GM23338 (cell line): ENCODE data around the gene MYO16. TPM values are rescaled to one million over a fixed set of nuclear protein-coding genes. Genes with fewer than 3 reads are reported as not detected.
A peak's percentile ranks its signal among the peaks of the same experiment; 100 is the strongest.

Source experiments
- ATAC-seq: fragments of 200-7000 bp; cut with Tn5 transposase; 3 replicates; pipeline ENCODE4 v1.9.1; 2020
- DNase-seq: peaks from one replicate; pipeline ENCODE4 v3.0.0-alpha.2; 2015; ENCODE audit warnings: low spot score
- H2AFZ ChIP-seq: fragments of 200-600 bp; sonication (generic); 2 replicates; pipeline ENCODE4 v1.8.0; 2016; ENCODE audit warnings: antibody characterized with exemption, mild to moderate bottlenecking, moderate library complexity
- H3F3A ChIP-seq: fragments of 200-600 bp; sonication (generic); replicated peaks from 2 replicates; pipeline ENCODE4 v1.8.0; 2017; ENCODE audit warnings: antibody characterized with exemption, mixed run types, low read depth
- H3K27ac ChIP-seq: fragments of 200-600 bp; sonication (generic); 2 replicates; pipeline ENCODE4 v1.6.1; 2016; ENCODE audit warnings: low read depth
- H3K27me3 ChIP-seq: fragments of 200-600 bp; sonication (generic); 2 replicates; pipeline ENCODE4 v1.8.0; 2016; ENCODE audit warnings: mild to moderate bottlenecking, mixed run types, moderate library complexity; ENCODE audit not compliant: insufficient read depth
- H3K36me3 ChIP-seq: fragments of 200-600 bp; sonication (generic); 2 replicates; pipeline ENCODE4 v1.8.0; 2016; ENCODE audit warnings: mild to moderate bottlenecking; ENCODE audit not compliant: insufficient read depth
- H3K4me1 ChIP-seq: fragments of 200-600 bp; sonication (generic); 2 replicates; pipeline ENCODE4 v1.8.0; 2016; ENCODE audit warnings: mild to moderate bottlenecking, moderate library complexity; ENCODE audit not compliant: insufficient read depth
- H3K4me2 ChIP-seq: fragments of 200-600 bp; sonication (generic); 2 replicates; pipeline ENCODE4 v1.7.1; 2017; ENCODE audit warnings: mixed run types
- H3K4me3 ChIP-seq: fragments of 200-600 bp; sonication (generic); 2 replicates; pipeline ENCODE4 v1.6.1; 2016; ENCODE audit warnings: mixed run types
- H3K79me2 ChIP-seq: fragments of 200-600 bp; sonication (generic); replicated peaks from 2 replicates; pipeline ENCODE4 v1.8.0; 2017; ENCODE audit warnings: mild to moderate bottlenecking; ENCODE audit not compliant: insufficient read depth
- H3K9me2 ChIP-seq: fragments of 200-600 bp; sonication (generic); 2 replicates; pipeline ENCODE4 v1.8.0; 2017; ENCODE audit not compliant: insufficient read depth
- H4K20me1 ChIP-seq: fragments of 200-600 bp; sonication (generic); replicated peaks from 2 replicates; pipeline ENCODE4 v1.8.0; 2017; ENCODE audit warnings: mild to moderate bottlenecking; ENCODE audit not compliant: insufficient read depth
- H3K27ac Mint-ChIP-seq: 2 replicates; pipeline ENCODE4 v1.8.0; 2020; ENCODE audit warnings: inconsistent platforms, mild to moderate bottlenecking, moderate library complexity, mixed read lengths
- H3K27me3 Mint-ChIP-seq: 3 replicates; pipeline ENCODE4 v1.8.0; 2022; ENCODE audit warnings: low read depth, mild to moderate bottlenecking, moderate library complexity, mixed read lengths, inconsistent platforms; ENCODE audit not compliant: insufficient read depth, poor library complexity
- H3K36me3 Mint-ChIP-seq: 3 replicates; pipeline ENCODE4 v1.8.0; 2021; ENCODE audit warnings: low read depth, mild to moderate bottlenecking, inconsistent platforms, moderate library complexity, mixed read lengths
- H3K4me1 Mint-ChIP-seq: 3 replicates; pipeline ENCODE4 v1.8.0; 2020; ENCODE audit warnings: mild to moderate bottlenecking, inconsistent platforms, mixed read lengths
- H3K4me3 Mint-ChIP-seq: 3 replicates; pipeline ENCODE4 v1.8.0; 2021; ENCODE audit warnings: moderate library complexity, mild to moderate bottlenecking, inconsistent platforms, mixed read lengths
- H3K9me3 Mint-ChIP-seq: 3 replicates; pipeline ENCODE4 v1.8.0; 2020; ENCODE audit warnings: moderate library complexity, mild to moderate bottlenecking, inconsistent platforms, mixed read lengths
- CREB1 ChIP-seq: fragments of 250-450 bp; sonication (Bioruptor Pico); IDR thresholded peaks from 2 replicates; pipeline ENCODE4 v1.5.0; 2020; ENCODE audit warnings: low read depth, mild to moderate bottlenecking, moderate library complexity
- CTCF ChIP-seq, 2 experiments: fragments of 200-600 bp in 1 of 2; sonication (generic) in 1 of 2; conservative IDR thresholded peaks; 2 replicates each; pipeline versions ENCODE4 v1.5.1 to v1.6.1; 2016 to 2017; ENCODE audit warnings: antibody characterized with exemption in 2 of 2, low read depth in 2 of 2, mild to moderate bottlenecking in 2 of 2, moderate library complexity in 1 of 2
- EZH2 ChIP-seq: fragments of 200-600 bp; sonication (generic); IDR thresholded peaks from one replicate; pipeline ENCODE4 v1.8.0; 2017; ENCODE audit warnings: antibody characterized with exemption, mild to moderate bottlenecking, low read depth; ENCODE audit not compliant: unreplicated experiment
- EZH2phosphoT487 ChIP-seq: fragments of 200-600 bp; sonication (generic); IDR thresholded peaks from one replicate; pipeline ENCODE4 v1.8.1; 2018; ENCODE audit warnings: antibody characterized with exemption; ENCODE audit not compliant: unreplicated experiment
- JUNB ChIP-seq: IDR thresholded peaks from one replicate; pipeline ENCODE4 v1.6.1; 2016; ENCODE audit warnings: antibody characterized with exemption; ENCODE audit not compliant: unreplicated experiment
- NANOG ChIP-seq: IDR thresholded peaks from 2 replicates; pipeline ENCODE4 v1.6.1; 2016; ENCODE audit warnings: antibody characterized with exemption, borderline replicate concordance
- POLR2AphosphoS5 ChIP-seq: IDR thresholded peaks from 2 replicates; pipeline ENCODE4 v1.6.1; 2016; ENCODE audit warnings: antibody characterized with exemption, low read depth
- STAT1 ChIP-seq: IDR thresholded peaks from one replicate; pipeline ENCODE4 v1.6.1; 2016; ENCODE audit warnings: antibody characterized with exemption; ENCODE audit not compliant: unreplicated experiment
- ZNF114 ChIP-seq: fragments of 250-450 bp; sonication (Bioruptor Pico); IDR thresholded peaks from 2 replicates; pipeline ENCODE4 v1.5.0; 2020; ENCODE audit warnings: mild to moderate bottlenecking, moderate library complexity
- ZNF331 ChIP-seq: fragments of 250-450 bp; sonication (Bioruptor Pico); IDR thresholded peaks from 2 replicates; pipeline ENCODE4 v1.5.0; 2020; ENCODE audit warnings: low read depth, mild to moderate bottlenecking, moderate library complexity
- polyA plus RNA-seq: library from polyadenylated mRNA; unstranded; fragments of >200 nt; fragmentation: Nextera tagmentation; extraction: Ambion mirVana; gene quantifications from 2 replicates; pipeline ENCODE4 v1.2.1, GENCODE V29; 2016
- total RNA-seq: library from RNA; depleted of rRNA; stranded (reverse); fragments of >200 nt; shearing (Covaris generic); gene quantifications from 2 replicates; pipeline ENCODE4 v1.2.3, GENCODE V29; 2014
- TF ChIP-seq, protein P1 (sequence below): IDR thresholded peaks from 2 replicates; pipeline ENCODE4 v1.6.1; 2016; ENCODE audit warnings: antibody characterized with exemption
- TF ChIP-seq, protein P2 (sequence below): fragments of 250-450 bp; sonication (Bioruptor Pico); IDR thresholded peaks from 2 replicates; pipeline ENCODE4 v1.5.0; 2020; ENCODE audit warnings: mild to moderate bottlenecking, moderate library complexity
- TF ChIP-seq, protein P3 (sequence below): IDR thresholded peaks from one replicate; pipeline ENCODE4 v1.6.1; 2018; ENCODE audit warnings: antibody characterized with exemption; ENCODE audit not compliant: unreplicated experiment

The MYO16 gene
- total and polyA plus RNA-seq, 2 experiments from 2014 or later, result 0.10 to 0.13 TPM

- no peak overlapping the region for H3K27ac Mint-ChIP-seq
Observed at GRCh38 chr13:109206616-109207015, 577.2 kb downstream of the MYO16 start.

More at GRCh38 chr13:109206616-109207015, 577.2 kb downstream of the MYO16 start:
- H4K20me1 ChIP-seq, result no peaks in the 10 kb centered on the region
- no peak overlapping the region for H3K27ac ChIP-seq
- TF ChIP-seq NANOG (no peak), EZH2phosphoT487 (no peak), JUNB (no peak), CREB1 (CRISPR knock-in tag) (no peak), EZH2 (no peak), STAT1 (no peak), POLR2AphosphoS5 (no peak), ZNF114 (CRISPR knock-in tag) (no peak), CTCF (conservative IDR thresholded peaks at IDR 0.05; ENCODE audit: low read depth in 2 of 2) (no peak), ZNF331 (CRISPR knock-in tag) (no peak)
- TF ChIP-seq, protein P1, sequence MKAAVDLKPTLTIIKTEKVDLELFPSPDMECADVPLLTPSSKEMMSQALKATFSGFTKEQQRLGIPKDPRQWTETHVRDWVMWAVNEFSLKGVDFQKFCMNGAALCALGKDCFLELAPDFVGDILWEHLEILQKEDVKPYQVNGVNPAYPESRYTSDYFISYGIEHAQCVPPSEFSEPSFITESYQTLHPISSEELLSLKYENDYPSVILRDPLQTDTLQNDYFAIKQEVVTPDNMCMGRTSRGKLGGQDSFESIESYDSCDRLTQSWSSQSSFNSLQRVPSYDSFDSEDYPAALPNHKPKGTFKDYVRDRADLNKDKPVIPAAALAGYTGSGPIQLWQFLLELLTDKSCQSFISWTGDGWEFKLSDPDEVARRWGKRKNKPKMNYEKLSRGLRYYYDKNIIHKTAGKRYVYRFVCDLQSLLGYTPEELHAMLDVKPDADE, result no peak
- TF ChIP-seq, protein P2, sequence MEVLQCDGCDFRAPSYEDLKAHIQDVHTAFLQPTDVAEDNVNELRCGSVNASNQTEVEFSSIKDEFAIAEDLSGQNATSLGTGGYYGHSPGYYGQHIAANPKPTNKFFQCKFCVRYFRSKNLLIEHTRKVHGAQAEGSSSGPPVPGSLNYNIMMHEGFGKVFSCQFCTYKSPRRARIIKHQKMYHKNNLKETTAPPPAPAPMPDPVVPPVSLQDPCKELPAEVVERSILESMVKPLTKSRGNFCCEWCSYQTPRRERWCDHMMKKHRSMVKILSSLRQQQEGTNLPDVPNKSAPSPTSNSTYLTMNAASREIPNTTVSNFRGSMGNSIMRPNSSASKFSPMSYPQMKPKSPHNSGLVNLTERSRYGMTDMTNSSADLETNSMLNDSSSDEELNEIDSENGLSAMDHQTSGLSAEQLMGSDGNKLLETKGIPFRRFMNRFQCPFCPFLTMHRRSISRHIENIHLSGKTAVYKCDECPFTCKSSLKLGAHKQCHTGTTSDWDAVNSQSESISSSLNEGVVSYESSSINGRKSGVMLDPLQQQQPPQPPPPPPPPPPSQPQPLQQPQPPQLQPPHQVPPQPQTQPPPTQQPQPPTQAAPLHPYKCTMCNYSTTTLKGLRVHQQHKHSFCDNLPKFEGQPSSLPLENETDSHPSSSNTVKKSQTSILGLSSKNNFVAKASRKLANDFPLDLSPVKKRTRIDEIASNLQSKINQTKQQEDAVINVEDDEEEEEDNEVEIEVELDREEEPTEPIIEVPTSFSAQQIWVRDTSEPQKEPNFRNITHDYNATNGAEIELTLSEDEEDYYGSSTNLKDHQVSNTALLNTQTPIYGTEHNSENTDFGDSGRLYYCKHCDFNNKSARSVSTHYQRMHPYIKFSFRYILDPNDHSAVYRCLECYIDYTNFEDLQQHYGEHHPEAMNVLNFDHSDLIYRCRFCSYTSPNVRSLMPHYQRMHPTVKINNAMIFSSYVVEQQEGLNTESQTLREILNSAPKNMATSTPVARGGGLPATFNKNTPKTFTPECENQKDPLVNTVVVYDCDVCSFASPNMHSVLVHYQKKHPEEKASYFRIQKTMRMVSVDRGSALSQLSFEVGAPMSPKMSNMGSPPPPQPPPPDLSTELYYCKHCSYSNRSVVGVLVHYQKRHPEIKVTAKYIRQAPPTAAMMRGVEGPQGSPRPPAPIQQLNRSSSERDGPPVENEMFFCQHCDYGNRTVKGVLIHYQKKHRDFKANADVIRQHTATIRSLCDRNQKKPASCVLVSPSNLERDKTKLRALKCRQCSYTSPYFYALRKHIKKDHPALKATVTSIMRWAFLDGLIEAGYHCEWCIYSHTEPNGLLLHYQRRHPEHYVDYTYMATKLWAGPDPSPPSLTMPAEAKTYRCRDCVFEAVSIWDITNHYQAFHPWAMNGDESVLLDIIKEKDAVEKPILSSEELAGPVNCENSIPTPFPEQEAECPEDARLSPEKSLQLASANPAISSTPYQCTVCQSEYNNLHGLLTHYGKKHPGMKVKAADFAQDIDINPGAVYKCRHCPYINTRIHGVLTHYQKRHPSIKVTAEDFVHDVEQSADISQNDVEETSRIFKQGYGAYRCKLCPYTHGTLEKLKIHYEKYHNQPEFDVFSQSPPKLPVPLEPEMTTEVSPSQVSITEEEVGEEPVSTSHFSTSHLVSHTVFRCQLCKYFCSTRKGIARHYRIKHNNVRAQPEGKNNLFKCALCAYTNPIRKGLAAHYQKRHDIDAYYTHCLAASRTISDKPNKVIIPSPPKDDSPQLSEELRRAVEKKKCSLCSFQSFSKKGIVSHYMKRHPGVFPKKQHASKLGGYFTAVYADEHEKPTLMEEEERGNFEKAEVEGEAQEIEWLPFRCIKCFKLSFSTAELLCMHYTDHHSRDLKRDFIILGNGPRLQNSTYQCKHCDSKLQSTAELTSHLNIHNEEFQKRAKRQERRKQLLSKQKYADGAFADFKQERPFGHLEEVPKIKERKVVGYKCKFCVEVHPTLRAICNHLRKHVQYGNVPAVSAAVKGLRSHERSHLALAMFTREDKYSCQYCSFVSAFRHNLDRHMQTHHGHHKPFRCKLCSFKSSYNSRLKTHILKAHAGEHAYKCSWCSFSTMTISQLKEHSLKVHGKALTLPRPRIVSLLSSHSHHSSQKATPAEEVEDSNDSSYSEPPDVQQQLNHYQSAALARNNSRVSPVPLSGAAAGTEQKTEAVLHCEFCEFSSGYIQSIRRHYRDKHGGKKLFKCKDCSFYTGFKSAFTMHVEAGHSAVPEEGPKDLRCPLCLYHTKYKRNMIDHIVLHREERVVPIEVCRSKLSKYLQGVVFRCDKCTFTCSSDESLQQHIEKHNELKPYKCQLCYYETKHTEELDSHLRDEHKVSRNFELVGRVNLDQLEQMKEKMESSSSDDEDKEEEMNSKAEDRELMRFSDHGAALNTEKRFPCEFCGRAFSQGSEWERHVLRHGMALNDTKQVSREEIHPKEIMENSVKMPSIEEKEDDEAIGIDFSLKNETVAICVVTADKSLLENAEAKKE (CRISPR knock-in tag), result no peak
- TF ChIP-seq, protein P3, sequence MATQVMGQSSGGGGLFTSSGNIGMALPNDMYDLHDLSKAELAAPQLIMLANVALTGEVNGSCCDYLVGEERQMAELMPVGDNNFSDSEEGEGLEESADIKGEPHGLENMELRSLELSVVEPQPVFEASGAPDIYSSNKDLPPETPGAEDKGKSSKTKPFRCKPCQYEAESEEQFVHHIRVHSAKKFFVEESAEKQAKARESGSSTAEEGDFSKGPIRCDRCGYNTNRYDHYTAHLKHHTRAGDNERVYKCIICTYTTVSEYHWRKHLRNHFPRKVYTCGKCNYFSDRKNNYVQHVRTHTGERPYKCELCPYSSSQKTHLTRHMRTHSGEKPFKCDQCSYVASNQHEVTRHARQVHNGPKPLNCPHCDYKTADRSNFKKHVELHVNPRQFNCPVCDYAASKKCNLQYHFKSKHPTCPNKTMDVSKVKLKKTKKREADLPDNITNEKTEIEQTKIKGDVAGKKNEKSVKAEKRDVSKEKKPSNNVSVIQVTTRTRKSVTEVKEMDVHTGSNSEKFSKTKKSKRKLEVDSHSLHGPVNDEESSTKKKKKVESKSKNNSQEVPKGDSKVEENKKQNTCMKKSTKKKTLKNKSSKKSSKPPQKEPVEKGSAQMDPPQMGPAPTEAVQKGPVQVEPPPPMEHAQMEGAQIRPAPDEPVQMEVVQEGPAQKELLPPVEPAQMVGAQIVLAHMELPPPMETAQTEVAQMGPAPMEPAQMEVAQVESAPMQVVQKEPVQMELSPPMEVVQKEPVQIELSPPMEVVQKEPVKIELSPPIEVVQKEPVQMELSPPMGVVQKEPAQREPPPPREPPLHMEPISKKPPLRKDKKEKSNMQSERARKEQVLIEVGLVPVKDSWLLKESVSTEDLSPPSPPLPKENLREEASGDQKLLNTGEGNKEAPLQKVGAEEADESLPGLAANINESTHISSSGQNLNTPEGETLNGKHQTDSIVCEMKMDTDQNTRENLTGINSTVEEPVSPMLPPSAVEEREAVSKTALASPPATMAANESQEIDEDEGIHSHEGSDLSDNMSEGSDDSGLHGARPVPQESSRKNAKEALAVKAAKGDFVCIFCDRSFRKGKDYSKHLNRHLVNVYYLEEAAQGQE, result no peak
- no peaks in the 10 kb centered on the region for H3K79me2 ChIP-seq
- no peaks in the 10 kb centered on the region for H3K9me3 Mint-ChIP-seq
- no peaks in the 10 kb centered on the region for H3K4me1 ChIP-seq
- no peaks in the 10 kb centered on the region for H3K27me3 ChIP-seq
- no peaks in the 10 kb centered on the region for H3K36me3 ChIP-seq
- no peak overlapping the region for H3K4me3 ChIP-seq
- peaks cover 8% of the 10 kb centered on the region for H3K4me1 Mint-ChIP-seq
- DNase-seq, result no peak
- H3K4me3 Mint-ChIP-seq, result no peak overlapping the region
- H3K9me2 ChIP-seq, result no peaks in the 10 kb centered on the region; the same call in 1 of the 2 replicates
- no peak overlapping the region for H3K4me2 ChIP-seq
- ATAC-seq, result peak; percentile 34; the same call in 1 of the 3 replicates
- peak overlapping the region; percentile 63 for H2AFZ ChIP-seq
- no peaks in the 10 kb centered on the region for H3F3A ChIP-seq
- no peaks in the 10 kb centered on the region for H3K27me3 Mint-ChIP-seq
- no peaks in the 10 kb centered on the region for H3K36me3 Mint-ChIP-seq
